ENCODE results near the gene UCP1.

Gene UCP1

GRCh38 chr4:140568507-140569306 lies at the start of gene UCP1:
UCP1 (minus strand) TSS chr4:140568961; CDS start chr4:140568729, 232 bp downstream.
- DNase-seq (ENCODE audit: low read depth, low spot score) = no peak

DNA sequence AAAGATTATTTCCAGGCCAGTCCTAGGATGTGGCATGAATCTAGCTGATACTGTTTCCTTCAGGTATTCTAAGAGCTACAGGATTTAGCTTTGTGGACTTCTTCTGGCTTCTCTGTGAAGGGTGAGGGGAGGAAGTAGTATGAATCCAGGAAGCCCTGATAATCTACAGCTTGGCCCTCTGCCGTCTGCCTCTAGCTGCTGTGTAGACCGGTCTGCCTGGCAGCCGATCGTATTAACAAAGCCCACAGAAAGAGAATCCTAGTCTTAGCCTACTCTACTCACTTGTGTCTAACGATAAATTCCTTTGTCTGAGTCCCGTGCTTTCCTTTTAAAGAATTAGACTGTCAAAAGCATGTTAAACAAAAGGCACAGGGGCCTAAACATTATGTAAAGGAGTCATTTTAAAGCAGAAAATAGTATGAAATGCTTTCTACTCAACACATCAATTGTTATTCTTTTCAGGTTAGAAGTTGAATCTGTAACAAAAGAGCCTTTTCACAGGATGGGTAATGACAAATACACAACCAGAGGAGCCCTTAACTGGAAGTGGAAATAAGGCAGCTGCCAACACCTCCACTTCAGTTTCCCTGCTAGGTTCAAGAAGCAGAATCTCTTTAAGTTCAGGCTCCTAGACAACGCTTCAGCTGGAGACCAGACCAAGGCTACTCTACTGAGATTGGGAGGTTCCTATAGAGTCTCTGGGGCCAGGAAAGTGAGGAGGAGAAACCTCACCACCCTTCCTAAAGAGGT lies 48.9 kb upstream of the UCP1 start:
- DNase-seq (ENCODE audit: low read depth, low spot score) = no peak

DNA sequence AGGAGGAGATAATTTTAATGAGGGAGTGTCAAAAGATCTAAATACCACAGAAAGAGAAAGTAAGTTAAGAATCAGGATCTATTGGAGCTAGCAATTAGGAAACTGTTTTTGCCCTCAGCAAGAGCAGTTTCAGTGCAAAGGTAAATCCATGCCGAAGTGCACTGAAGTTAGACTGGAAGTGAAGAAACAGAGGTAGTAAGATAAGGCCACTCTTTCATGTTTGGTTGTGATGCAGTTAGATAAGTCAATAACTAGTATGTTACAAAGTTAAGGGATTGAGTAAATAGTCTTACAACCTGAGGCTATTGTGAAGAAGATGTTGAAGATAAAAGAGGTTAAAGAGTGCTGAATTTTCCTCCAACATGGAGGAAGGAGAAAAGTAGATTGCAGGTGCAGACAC lies 46.7 kb upstream of the UCP1 start:
- no peak for DNase-seq (ENCODE audit: low read depth, low spot score)

DNA sequence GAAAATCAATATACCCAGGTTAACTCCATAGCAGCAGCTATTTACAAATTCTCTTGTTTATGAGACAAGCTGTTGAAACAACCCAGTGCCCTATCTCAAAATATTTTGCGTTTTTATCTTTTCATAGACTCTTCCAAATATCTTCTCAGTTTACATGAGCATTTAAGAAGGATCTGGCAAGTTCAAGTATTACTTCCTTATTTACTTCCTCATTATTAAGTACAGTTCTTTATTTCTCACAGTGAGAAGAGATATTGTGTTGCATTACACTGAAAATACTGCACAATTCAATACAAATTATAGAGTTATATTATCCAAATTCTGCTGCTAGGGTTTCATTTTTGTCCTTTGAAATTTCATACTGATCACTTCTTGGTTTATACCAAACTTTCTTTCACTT lies 43.6 kb upstream of the UCP1 start:
- no peak for DNase-seq (ENCODE audit: low read depth, low spot score)

DNA sequence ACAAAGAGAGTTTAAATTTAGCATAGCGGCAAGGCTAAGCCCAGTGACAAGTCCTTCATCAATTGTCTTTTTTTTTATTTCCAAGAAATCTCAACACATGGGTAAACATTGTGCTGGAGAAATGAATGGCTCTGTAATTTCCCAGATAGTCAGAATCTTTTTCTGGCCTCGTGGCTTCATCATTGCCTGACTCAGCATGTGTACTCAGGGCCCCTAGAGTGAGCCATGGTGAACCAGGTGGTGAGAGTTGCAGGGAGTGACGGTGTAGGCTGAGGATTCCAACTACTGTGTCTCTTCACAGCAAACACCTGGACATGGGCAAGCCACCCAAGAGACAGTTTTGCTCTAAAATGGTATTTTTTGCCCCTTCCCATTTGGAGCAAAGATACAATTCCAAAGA lies 43.1 kb upstream of the UCP1 start:
- no peak for DNase-seq (ENCODE audit: low read depth, low spot score)

DNA sequence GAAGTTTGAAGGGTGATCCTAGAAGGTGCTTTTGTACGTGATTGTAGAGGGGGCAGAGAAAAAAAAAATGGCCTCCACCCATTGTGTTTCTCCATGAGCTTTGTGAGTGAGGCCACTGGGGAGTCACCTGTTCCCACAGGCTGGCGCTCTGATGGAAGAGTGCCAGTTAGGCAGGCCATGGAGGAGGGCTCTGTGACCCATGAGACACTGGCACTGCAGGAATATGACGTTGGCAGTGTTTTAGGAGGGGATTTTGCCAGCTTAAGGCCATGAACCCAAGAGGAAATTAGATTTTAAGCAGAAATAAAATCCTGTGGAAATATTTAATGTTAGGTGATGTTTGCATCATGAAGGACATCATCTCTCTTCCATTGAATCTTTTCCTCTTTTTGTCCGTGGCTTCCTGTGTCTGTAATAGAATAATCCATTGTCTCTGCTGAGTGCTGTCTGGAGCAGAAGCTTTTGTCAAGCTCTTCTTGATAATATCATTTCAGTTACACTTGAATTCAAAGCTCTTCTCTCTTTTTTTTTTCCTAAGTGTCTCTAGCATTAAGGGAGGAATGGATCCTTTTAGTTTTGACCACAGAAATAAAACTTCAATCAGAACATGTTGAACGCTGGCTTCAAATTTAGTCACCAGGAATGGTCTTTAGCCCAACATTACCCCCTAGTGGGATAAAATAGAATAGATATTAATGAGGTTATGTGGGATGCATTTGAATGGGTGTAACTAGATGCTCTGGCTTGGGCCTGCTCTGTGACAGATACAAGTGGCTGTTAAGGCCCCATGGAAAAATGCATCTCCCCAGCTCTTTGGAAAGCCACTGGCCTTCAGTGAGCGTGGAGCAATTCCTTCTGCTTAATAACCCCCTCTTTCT lies 41.0 kb upstream of the UCP1 start:
- DNase-seq (ENCODE audit: low read depth, low spot score) = no peak

DNA sequence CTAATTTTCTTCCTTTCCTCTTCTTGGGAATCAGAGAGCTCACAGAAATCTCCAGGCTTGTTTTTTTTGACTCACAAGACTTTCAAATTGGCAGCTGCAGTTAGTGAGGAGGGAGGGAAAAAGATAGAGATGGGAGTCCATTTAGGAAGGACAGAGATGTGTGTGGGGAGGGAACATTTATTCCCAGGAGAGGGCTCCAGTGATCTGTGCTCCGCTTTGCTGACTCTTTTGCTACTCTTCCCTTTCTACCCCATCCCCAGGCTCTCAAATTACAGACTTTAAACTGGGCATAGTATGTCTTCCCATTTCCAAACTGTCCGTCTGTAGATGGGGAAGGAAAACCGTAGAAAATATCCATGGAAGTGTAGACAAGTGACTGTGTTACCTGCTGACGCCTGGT lies 39.1 kb upstream of the UCP1 start:
- DNase-seq (ENCODE audit: low read depth, low spot score) = no peak

DNA sequence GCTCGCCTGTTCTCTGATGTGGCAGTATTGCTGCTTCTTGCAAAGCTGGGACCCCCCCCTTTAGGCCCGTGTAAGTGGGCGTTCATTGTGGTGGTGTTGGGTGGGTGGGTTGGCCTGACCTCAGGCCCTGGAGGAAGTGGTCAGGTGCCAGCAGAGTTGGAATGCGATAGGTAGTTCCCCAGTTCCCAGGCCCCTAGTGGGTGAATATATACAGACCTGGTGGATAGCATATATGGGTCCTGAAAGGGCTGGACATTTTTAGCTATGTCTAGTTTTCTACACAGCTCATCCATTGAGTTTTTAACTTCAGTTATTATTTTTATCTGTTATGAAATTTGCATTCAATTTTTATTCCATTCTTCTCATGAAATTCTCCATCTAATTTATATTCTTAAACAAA lies 35.8 kb upstream of the UCP1 start:
- DNase-seq (ENCODE audit: low read depth, low spot score) = no peak

DNA sequence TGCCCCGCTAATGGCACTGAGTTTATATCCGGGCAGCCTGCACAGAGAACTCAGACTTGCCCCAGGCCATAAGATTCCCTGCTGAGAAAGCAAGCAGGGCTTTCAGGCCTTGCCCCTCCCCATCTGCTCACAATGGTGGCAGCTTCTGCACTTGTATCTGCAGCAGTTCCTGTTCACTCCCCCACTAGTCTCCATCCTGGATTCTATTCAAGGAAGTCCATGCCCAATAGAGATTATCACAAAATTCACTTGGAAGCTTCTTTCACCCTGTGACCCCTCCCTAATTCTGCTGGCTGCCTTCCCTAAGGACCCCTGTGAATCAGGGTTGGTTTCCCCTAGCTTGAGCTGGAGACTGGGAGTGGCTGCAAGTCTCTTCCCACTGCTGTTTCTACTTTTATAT lies 34.5 kb upstream of the UCP1 start:
- no peak for DNase-seq (ENCODE audit: low read depth, low spot score)

- DNase-seq (ENCODE audit: low read depth, low spot score) = no peak
These were observed 34.0 kb upstream of the UCP1 start for GRCh38 chr4:140602714-140603113.

GRCh38 chr4:140600408-140600807 lies 31.6 kb upstream of the UCP1 start:
- no peak for DNase-seq (ENCODE audit: low read depth, low spot score)

DNA sequence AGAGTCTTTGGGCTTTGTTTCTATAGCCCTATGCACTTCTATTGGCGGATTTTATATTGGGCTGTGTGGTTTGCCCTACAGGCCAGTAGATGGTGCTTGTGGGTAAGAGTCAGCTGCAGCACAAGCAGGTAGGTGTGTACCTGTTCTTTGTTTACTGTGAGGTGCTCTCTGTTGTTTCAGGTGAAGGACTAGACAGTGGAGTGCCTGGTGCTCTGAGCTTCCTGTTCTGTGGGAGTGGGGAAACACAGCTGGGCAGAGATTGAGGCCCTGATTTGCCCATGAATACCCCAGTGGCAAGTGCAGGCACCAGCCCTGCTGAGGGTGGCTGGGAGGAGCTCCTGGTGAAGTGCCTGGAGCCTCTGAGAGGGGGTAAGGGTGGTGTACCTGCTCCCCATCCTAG lies 26.3 kb upstream of the UCP1 start:
- no peak for DNase-seq (ENCODE audit: low read depth, low spot score)

DNA sequence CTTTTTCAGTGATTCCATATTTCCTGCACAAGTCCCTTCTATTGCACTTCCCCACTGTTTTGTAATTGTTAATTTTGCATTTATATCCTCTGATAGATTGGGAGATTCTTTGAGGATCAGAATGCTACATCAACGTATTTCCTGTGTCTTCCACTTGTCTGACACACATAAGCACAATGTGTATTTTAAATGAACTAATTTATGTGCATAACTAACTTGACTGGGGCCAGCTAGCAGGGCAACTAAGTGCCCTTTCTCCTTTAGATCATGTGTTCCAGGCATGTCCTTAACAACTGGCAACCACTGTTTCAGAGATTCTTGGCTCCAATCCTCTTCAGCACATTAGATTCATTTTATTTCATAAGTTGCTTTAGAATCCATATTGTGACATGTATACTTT lies 15.7 kb upstream of the UCP1 start:
- DNase-seq (ENCODE audit: low read depth, low spot score) = no peak

GRCh38 chr4:140581078-140581477 lies 12.3 kb upstream of the UCP1 start:
- no peak for DNase-seq (ENCODE audit: low read depth, low spot score)

GRCh38 chr4:140579278-140579677 lies 10.5 kb upstream of the UCP1 start:
- DNase-seq (ENCODE audit: low read depth, low spot score) = no peak

DNA sequence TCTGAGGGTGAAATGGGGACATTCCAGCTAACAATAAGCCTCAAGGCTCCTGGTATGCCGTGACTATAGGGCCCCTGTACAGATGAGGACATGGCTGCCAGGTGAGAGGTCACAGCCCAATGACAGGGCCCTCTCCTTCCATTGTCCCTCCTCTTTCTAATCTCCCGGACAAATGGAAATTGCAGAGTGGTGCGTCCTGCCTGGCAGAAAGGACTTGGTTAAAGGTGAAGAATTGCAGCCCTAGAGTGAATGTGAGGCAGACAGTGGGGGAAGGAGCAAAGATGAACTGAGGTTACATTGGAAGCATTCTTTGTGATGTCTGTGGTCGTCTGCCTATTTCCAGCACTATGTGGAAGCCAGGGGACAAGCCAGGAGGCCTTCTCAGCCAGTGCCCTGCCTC lies 6.7 kb upstream of the UCP1 start:
- no peak for DNase-seq (ENCODE audit: low read depth, low spot score)

DNA sequence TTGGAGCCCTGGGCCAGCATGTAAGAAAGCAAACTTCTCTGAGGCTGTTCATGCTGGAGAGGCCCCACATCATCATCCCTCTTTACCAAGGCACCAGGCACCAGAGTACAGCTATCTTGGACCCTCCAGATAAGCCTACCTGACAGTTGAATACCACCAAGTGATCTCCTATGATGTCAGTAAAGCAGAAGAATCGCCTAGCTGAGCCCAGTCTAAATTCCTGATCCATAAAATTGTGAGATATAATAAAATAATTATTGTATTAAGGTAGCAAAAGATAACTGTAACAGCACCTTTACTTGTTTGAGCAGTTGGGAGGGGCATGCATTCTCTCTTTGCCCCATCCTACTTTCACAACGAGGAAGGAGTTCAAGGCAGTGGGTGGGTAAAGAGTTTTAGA lies 2.9 kb upstream of the UCP1 start:
- no peak for DNase-seq (ENCODE audit: low read depth, low spot score)

- DNase-seq (ENCODE audit: low read depth, low spot score) = no peak
These were observed 512 bp upstream of the UCP1 start for GRCh38 chr4:140569307-140569638.

- DNase-seq (ENCODE audit: low read depth, low spot score) = no peak
These were observed 9.1 kb downstream of the UCP1 start for GRCh38 chr4:140559696-140560095.

DNA sequence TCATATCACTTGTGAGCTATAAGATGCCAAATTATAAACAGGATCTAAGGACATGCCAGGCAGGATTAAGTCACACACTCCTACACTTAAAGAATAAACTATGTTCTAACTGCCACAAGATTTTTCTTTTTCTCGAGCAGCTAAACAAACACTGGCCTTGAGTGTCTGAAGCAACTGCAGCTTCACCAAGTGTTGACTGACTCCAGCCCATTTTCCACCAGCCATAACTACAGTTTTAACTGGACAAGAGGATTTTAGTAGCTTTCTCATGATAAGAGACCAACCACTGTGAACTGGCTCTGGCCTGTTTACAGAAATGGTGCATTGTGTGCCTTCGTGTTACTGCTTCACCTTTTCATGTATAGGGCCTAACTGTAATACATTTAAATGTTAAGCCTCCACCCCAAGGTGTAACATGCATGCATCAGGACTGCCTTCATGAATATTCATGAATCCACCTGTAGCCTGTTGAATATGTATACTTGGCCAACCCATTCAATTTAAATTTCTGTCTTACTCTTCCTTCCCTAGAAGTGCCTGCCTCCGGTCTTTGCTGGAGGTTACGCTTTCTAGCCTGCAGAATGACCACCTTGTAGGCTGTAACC lies 10.8 kb downstream of the UCP1 start:
- DNase-seq (ENCODE audit: low read depth, low spot score) = no peak

DNA sequence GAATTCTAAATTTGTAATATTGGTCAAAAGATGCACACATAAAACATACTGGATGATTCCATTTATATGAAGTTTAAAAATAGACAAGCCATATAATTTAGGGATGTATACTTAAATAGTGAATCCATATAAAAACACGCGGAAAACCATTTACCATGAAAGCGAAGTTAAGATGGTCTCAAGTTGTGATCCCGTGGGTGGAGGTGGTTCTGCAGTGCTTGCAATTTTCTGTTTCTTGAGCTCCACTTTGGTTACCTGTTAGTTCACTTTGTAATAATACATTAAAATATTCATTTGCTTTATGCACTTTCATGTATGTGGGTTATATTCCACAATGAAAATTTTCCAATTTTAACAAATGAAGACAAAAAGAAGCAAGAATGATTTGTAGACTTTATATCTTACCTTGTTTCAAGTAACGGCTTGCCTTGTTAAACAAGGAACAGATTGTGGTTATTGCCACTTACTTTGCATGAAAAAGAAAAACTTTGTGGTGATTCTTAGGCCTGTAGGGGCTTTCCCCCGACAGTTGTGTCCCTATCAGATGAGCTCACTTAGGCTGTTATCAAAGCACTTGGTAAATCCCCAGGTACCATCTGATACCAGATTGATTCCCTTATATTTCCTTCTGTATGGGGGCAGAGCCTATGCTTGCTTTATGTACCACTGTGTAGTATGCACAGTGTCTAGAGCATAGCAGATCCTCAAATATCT lies 12.2 kb downstream of the UCP1 start:
- DNase-seq (ENCODE audit: low read depth, low spot score) = no peak

Data from activated CD4-positive, CD25-positive, alpha-beta regulatory T cell treated with anti-CD3 and anti-CD28 coated beads, Interleukin-2, amount 50 U/mL, for 16 hours (primary cell).